Osteocyte (in vitro differentiated cells): ENCODE measurements around the gene PCSK2. TPM values are rescaled to one million over a fixed set of nuclear protein-coding genes. Genes with fewer than 3 reads are reported as not detected.

Experiments used
- DNase-seq: peaks from one replicate; pipeline ENCODE4 v3.0.0; 2021; ENCODE audit warnings: mixed read lengths; ENCODE audit not compliant: unreplicated experiment; ENCODE audit errors: extremely low spot score
- H3K27ac Mint-ChIP-seq: one replicate; pipeline ENCODE4 v1.8.0; 2021; ENCODE audit warnings: mild to moderate bottlenecking, mixed read lengths; ENCODE audit not compliant: unreplicated experiment
- H3K27me3 Mint-ChIP-seq: one replicate; pipeline ENCODE4 v1.8.0; 2021; ENCODE audit warnings: mixed read lengths; ENCODE audit not compliant: unreplicated experiment
- H3K36me3 Mint-ChIP-seq: one replicate; pipeline ENCODE4 v1.8.0; 2021; ENCODE audit warnings: mixed read lengths; ENCODE audit not compliant: unreplicated experiment
- H3K4me1 Mint-ChIP-seq: one replicate; pipeline ENCODE4 v1.8.0; 2021; ENCODE audit warnings: mixed read lengths; ENCODE audit not compliant: unreplicated experiment
- H3K4me3 Mint-ChIP-seq: one replicate; pipeline ENCODE4 v1.8.0; 2021; ENCODE audit warnings: mild to moderate bottlenecking, moderate library complexity, mixed read lengths; ENCODE audit not compliant: unreplicated experiment
- H3K9me3 Mint-ChIP-seq: one replicate; pipeline ENCODE4 v1.8.0; 2021; ENCODE audit warnings: mixed read lengths; ENCODE audit not compliant: unreplicated experiment
- CTCF ChIP-seq: fragments of 200-600 bp; sonication (generic); IDR thresholded peaks from 2 replicates; pipeline ENCODE4 v1.5.0; 2021; ENCODE audit warnings: antibody characterized with exemption, mild to moderate bottlenecking, moderate library complexity
- total RNA-seq: library from RNA; stranded (reverse); gene quantifications from 2 replicates; pipeline ENCODE4 v1.2.1, GENCODE V29; 2021

Gene PCSK2
- total RNA-seq, 1 donor from 2014 or later = not detected

- no peaks in the 10 kb centered on the region for H3K4me1 Mint-ChIP-seq
- no peak for TF ChIP-seq CTCF
- no peak overlapping the region for H3K4me3 Mint-ChIP-seq
- H3K27me3 Mint-ChIP-seq = peaks cover 12% of the 10 kb centered on the region
- no peaks in the 10 kb centered on the region for H3K36me3 Mint-ChIP-seq
- H3K27ac Mint-ChIP-seq = no peak overlapping the region
- no peaks in the 10 kb centered on the region for H3K9me3 Mint-ChIP-seq
- no peak for DNase-seq
Measured at GRCh38 chr20:17343656-17344452, 117.0 kb downstream of the PCSK2 start.

GRCh38 chr20:17344790-17345189 is 118.0 kb downstream of the PCSK2 start:
- Mint-ChIP-seq H3K36me3 (no peaks in the 10 kb centered on the region), H3K9me3 (no peaks in the 10 kb centered on the region), H3K27ac (no peak overlapping the region), H3K4me3 (no peak overlapping the region), H3K4me1 (no peaks in the 10 kb centered on the region), H3K27me3 (peaks cover 12% of the 10 kb centered on the region)
- no peak for DNase-seq
- no peak for TF ChIP-seq CTCF

GRCh38 chr20:17345321-17345720 is 118.5 kb downstream of the PCSK2 start:
- DNase-seq = no peak
- no peak for TF ChIP-seq CTCF
- H3K27ac Mint-ChIP-seq = no peak overlapping the region

GRCh38 chr20:17350321-17350720 is 123.5 kb downstream of the PCSK2 start:
- no peak for DNase-seq
- H3K27me3 Mint-ChIP-seq = no peaks in the 10 kb centered on the region
- TF ChIP-seq CTCF = no peak
- H3K4me1 Mint-ChIP-seq = no peaks in the 10 kb centered on the region
- no peak overlapping the region for H3K4me3 Mint-ChIP-seq
- no peak overlapping the region for H3K27ac Mint-ChIP-seq
- no peaks in the 10 kb centered on the region for H3K9me3 Mint-ChIP-seq
- no peaks in the 10 kb centered on the region for H3K36me3 Mint-ChIP-seq

More at GRCh38 chr20:17345321-17345720, 118.5 kb downstream of the PCSK2 start:
- Mint-ChIP-seq H3K27me3 (peaks cover 12% of the 10 kb centered on the region), H3K36me3 (no peaks in the 10 kb centered on the region), H3K4me1 (no peaks in the 10 kb centered on the region), H3K9me3 (no peaks in the 10 kb centered on the region), H3K4me3 (no peak overlapping the region)

GRCh38 chr20:17357238-17357637 is 130.4 kb downstream of the PCSK2 start:
- no peak overlapping the region for H3K27ac Mint-ChIP-seq
- H3K4me1 Mint-ChIP-seq = no peaks in the 10 kb centered on the region
- no peaks in the 10 kb centered on the region for H3K36me3 Mint-ChIP-seq
- no peak for TF ChIP-seq CTCF
- H3K9me3 Mint-ChIP-seq = no peaks in the 10 kb centered on the region
- DNase-seq = no peak
- H3K27me3 Mint-ChIP-seq = no peaks in the 10 kb centered on the region
- no peak overlapping the region for H3K4me3 Mint-ChIP-seq
